Karpas-422 (cell line): ENCODE results near the gene LRRC74B. TPM values are rescaled to one million over a fixed set of nuclear protein-coding genes. Genes with fewer than 3 reads are reported as not detected.
"Not testable (repeated sequence)": the region's sequence is repeated elsewhere in the genome, so short reads cannot be mapped to it uniquely, and the experiment has no call there.

Experiments
- DNase-seq: peaks from one replicate; pipeline ENCODE4 v3.0.0-alpha.2; 2015
- H2AFZ ChIP-seq: fragments of 200-600 bp; sonication (generic); 2 replicates; pipeline ENCODE4 v1.6.1; 2014; ENCODE audit warnings: antibody characterized with exemption, low read length, mixed read lengths
- H3K27ac ChIP-seq: fragments of 200-600 bp; sonication (generic); 2 replicates; pipeline ENCODE4 v1.5.1; 2014; ENCODE audit warnings: mild to moderate bottlenecking, low read length, moderate library complexity
- H3K27me3 ChIP-seq: fragments of 200-600 bp; sonication (generic); 2 replicates; pipeline ENCODE4 v1.6.1; 2014; ENCODE audit warnings: low read length, mixed read lengths
- H3K36me3 ChIP-seq: fragments of 200-600 bp; sonication (generic); 2 replicates; pipeline ENCODE4 v1.6.1; 2014; ENCODE audit warnings: low read length, mixed read lengths; ENCODE audit not compliant: insufficient read depth
- H3K4me1 ChIP-seq: fragments of 200-600 bp; sonication (generic); 2 replicates; pipeline ENCODE4 v1.6.1; 2014; ENCODE audit warnings: mild to moderate bottlenecking, low read length, mixed read lengths
- H3K4me2 ChIP-seq: fragments of 200-600 bp; sonication (generic); 2 replicates; pipeline ENCODE4 v1.6.1; 2014; ENCODE audit warnings: low read length, low read depth, mild to moderate bottlenecking; ENCODE audit not compliant: poor library complexity, severe bottlenecking
- H3K4me3 ChIP-seq: fragments of 200-600 bp; sonication (generic); 2 replicates; pipeline ENCODE4 v1.5.1; 2014; ENCODE audit warnings: mild to moderate bottlenecking, antibody characterized with exemption, low read length, mixed read lengths
- H3K79me2 ChIP-seq: fragments of 200-600 bp; sonication (generic); 2 replicates; pipeline ENCODE4 v1.6.1; 2014; ENCODE audit warnings: mild to moderate bottlenecking, low read length, mixed read lengths
- H3K9ac ChIP-seq: fragments of 200-600 bp; sonication (generic); 2 replicates; pipeline ENCODE4 v1.6.0; 2014; ENCODE audit warnings: low read length
- H3K9me2 ChIP-seq: fragments of 200-600 bp; sonication (generic), shearing (Covaris generic); replicated peaks from 2 replicates; pipeline ENCODE4 v1.6.0; 2014; ENCODE audit warnings: mild to moderate bottlenecking, low read length, moderate library complexity; ENCODE audit not compliant: insufficient read depth
- H3K9me3 ChIP-seq: fragments of 300-700, 200-600 bp; sonication (generic); 2 replicates; pipeline ENCODE4 v1.6.1; 2014; ENCODE audit warnings: low read length, mixed read lengths
- H4K20me1 ChIP-seq: fragments of 200-600 bp; sonication (generic); 2 replicates; pipeline ENCODE4 v1.6.1; 2014; ENCODE audit warnings: mild to moderate bottlenecking, antibody characterized with exemption, low read length, low read depth; ENCODE audit not compliant: insufficient read depth
- total RNA-seq: library from RNA; depleted of rRNA; stranded (reverse); fragments of >200 nt; shearing (Covaris generic); gene quantifications from 2 replicates; pipeline ENCODE4 v1.2.3, GENCODE V29; 2014; ENCODE audit warnings: low replicate concordance

Gene LRRC74B
- total RNA-seq, 1 experiment from 2014 or later: not detected

DNA sequence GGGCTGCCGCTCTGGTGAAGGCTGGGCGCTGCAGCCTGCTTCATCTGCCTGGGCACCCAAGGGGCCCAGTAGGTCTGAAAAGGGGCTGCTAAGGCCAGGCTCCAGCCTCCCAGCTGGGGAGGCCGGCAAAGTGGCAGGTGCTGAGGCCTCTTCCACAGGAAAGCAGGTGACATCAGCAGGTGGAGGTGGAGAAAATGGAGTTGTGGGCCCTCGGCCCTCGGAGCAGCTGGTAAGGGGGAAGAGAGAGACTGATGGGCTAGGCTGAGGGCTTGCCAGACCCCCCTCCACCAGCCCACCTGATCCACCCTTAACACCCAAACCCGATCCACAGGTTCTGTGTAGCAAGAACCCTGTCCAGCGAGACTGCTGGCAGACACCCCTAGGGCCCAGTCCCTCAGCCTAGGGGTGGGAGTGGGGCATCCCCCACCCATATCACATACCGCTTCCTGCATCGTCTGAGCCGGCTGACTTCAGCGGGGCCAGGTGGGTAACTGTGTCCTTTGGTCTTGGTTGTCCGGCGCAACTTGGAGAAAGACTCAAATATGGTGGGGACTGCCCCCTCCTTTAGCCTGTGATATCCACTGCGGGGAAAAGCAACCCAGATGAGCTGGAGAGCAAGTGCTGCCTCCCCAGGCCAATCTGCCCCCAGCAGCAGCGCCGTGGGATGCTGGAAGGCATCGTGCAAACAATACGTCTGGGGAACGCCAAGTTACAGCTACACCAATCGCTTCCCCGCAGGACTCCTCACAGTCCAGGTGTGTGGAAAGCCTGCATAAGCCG is 45.3 kb upstream of the LRRC74B start:
- Histone ChIP-seq H3K4me1 (peaks cover 30% of the 10 kb centered on the region), H3K9me3 (no peaks in the 10 kb centered on the region), H3K9ac (peak overlapping the region; percentile 100), H3K27me3 (no peaks in the 10 kb centered on the region), H3K27ac (peak overlapping the region; percentile 100), H3K79me2 (peaks cover 32% of the 10 kb centered on the region), H2AFZ (no peak overlapping the region), H3K4me3 (peak overlapping the region; percentile 95), H3K36me3 (no peaks in the 10 kb centered on the region; the same call in 1 of the 2 replicates), H4K20me1 (peaks cover 3% of the 10 kb centered on the region; the same call in 1 of the 2 replicates), H3K9me2 (no peaks in the 10 kb centered on the region), H3K4me2 (peak overlapping the region; percentile 95)
- no peak for DNase-seq

DNA sequence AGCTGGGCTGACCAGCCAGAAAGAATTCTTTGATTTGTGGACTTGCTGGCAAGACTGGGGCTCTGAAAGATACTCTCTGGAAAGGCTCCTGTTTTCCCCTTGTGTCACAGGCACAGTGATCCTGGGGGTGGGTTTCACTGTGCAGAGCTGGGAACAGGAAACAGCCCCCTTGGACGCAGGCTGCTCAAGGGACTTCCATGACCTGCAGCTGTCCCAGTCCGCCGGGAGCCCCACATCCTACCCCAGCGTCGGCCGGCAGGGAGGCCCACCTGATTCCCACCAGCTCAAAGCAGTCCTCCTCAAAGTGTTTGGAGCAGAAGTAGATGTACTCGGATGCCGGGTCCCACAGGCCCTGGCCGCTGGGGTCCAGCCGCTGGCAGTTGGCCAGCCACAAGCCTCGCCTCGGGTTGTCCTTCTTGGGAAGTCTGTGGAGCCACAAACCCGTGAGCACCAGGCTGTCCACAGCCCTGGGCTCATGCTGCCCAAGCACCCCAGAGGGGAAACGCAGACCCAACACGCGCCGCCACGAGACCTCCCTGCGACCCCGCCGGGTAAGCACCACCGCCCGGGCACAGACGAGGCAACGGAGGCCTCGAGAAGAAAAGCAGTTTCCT is 44.7 kb upstream of the LRRC74B start:
- H3K27me3 ChIP-seq: no peaks in the 10 kb centered on the region
- no peaks in the 10 kb centered on the region for H3K9me2 ChIP-seq
- peaks cover 30% of the 10 kb centered on the region for H3K4me1 ChIP-seq
- H3K27ac ChIP-seq: peak overlapping the region; percentile 100
- H3K4me3 ChIP-seq: peak overlapping the region; percentile 95
- DNase-seq: no peak
- peak overlapping the region; percentile 95 for H3K4me2 ChIP-seq
- H3K36me3 ChIP-seq: no peaks in the 10 kb centered on the region; the same call in 1 of the 2 replicates
- H3K9me3 ChIP-seq: no peaks in the 10 kb centered on the region
- peak overlapping the region; percentile 100 for H3K9ac ChIP-seq
- peaks cover 3% of the 10 kb centered on the region; the same call in 1 of the 2 replicates for H4K20me1 ChIP-seq
- 0 out of 2 replicates have a peak overlapping the region, but pooled peaks have one; percentile 21 for H2AFZ ChIP-seq
- peaks cover 32% of the 10 kb centered on the region for H3K79me2 ChIP-seq

DNA sequence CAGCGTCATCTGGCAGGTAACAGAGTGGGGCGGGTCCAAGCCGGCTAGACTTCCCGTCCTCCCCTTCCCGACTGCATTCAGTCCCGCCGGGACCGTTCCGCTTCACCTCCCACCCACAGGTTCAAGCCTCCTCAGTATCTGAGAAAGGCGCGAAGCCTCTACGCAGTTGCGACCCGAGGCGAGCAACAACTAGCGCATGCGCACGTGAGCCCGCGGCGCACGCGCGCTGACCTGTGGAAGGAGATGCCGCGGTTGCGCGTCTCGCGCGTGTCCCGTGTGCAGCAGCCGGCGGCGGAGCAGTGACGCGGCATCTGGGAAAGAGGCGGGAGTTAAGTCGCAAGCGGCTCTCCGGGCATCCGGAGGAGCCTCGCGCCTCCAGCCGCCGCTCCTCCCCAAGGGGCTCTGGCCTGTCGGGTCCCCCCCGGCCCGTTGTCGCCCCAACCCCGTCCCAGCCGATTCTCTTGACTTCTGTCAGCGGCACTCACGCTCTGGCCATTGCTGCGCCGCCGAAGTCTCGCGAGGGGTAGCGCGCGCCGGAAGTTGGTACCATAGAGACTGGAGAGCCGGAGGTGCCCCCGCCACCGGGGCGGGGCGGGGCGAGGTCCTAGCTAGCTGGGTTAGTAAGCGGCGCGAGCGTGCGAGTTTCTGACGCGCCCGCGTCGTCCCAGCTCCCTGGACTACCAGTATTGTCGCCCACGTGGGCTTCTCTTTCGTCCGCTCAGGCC is 44.0 kb upstream of the LRRC74B start, which contains the start of gene THAP7:
Gene THAP7 (minus strand): TSS at position 518 of the 725 bp plus-strand sequence. CDS start 207 bp downstream, at position 311.
- Histone ChIP-seq H3K9me2 (no peaks in the 10 kb centered on the region), H3K27me3 (no peaks in the 10 kb centered on the region), H3K4me1 (peaks cover 30% of the 10 kb centered on the region), H2AFZ (peak within 1 kb of the TSS; percentile 80; the same call in 1 of the 2 replicates), H3K4me3 (peak within 1 kb of the TSS; percentile 95), H3K4me2 (peak within 1 kb of the TSS; percentile 95), H3K79me2 (peaks cover 32% of the 10 kb centered on the region), H3K9me3 (no peaks in the 10 kb centered on the region), H3K9ac (peak within 1 kb of the TSS; percentile 100), H3K36me3 (no peaks in the 10 kb centered on the region; the same call in 1 of the 2 replicates), H3K27ac (peak within 1 kb of the TSS; percentile 100), H4K20me1 (peaks cover 3% of the 10 kb centered on the region; the same call in 1 of the 2 replicates)
- peak; percentile 99 for DNase-seq

DNA sequence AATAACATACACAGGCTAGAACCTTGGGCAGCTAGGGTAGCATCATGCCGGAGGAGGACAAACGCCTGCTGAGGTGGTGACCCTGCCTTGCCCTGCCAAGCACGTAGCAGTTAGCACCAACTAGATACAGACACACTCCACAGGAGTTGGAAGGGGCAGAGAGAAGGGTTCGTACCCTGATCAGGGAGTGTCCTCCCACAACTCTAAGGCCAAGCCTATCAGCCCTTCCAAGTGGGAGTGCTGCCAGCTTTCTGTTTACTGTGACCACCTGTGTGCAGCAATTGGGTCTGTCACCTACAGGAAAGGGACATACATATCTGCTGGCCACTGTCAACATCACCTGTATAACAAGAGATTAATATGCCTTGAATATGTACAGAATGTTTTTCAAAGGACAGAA is 42.0 kb upstream of the LRRC74B start:
- H3K27ac ChIP-seq: peak overlapping the region; percentile 100; the same call in 1 of the 2 replicates
- no peaks in the 10 kb centered on the region for H3K36me3 ChIP-seq
- H3K9me2 ChIP-seq: no peaks in the 10 kb centered on the region
- peaks cover 3% of the 10 kb centered on the region; the same call in 1 of the 2 replicates for H4K20me1 ChIP-seq
- H3K27me3 ChIP-seq: no peaks in the 10 kb centered on the region
- 0 out of 2 replicates have a peak overlapping the region, but pooled peaks have one; percentile 100 for H3K9ac ChIP-seq
- peak overlapping the region; percentile 95 for H3K4me2 ChIP-seq
- H3K4me1 ChIP-seq: peaks cover 30% of the 10 kb centered on the region
- H3K4me3 ChIP-seq: peak overlapping the region; percentile 95; the same call in 1 of the 2 replicates
- H2AFZ ChIP-seq: no peak overlapping the region
- H3K9me3 ChIP-seq: no peaks in the 10 kb centered on the region
- DNase-seq: no peak
- H3K79me2 ChIP-seq: peaks cover 32% of the 10 kb centered on the region

DNA sequence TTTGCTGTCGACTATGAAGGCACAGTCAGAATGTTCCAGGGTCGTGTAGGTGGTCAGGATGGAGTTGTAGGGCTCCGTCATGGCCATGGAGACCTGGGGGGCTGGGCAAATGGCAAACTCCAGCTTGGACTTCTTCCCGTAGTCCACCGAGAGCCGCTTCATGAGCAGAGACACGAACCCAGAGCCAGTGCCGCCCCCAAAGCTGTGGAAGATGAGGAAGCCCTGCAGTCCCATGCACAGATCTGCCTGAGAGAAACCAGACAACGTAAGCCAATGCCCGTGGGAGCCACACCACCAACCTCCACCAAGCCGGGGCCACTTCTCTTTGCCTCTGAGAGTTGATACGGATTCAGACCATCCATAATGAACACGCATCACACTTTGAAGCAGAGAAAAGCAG is 36.5 kb upstream of the LRRC74B start:
- not testable (repeated sequence) for H3K27ac ChIP-seq, H3K9me3 ChIP-seq, H3K4me3 ChIP-seq, H4K20me1 ChIP-seq, H3K4me2 ChIP-seq, H3K79me2 ChIP-seq, H2AFZ ChIP-seq, H3K36me3 ChIP-seq, H3K4me1 ChIP-seq, H3K27me3 ChIP-seq, H3K9me2 ChIP-seq, DNase-seq, H3K9ac ChIP-seq

DNA sequence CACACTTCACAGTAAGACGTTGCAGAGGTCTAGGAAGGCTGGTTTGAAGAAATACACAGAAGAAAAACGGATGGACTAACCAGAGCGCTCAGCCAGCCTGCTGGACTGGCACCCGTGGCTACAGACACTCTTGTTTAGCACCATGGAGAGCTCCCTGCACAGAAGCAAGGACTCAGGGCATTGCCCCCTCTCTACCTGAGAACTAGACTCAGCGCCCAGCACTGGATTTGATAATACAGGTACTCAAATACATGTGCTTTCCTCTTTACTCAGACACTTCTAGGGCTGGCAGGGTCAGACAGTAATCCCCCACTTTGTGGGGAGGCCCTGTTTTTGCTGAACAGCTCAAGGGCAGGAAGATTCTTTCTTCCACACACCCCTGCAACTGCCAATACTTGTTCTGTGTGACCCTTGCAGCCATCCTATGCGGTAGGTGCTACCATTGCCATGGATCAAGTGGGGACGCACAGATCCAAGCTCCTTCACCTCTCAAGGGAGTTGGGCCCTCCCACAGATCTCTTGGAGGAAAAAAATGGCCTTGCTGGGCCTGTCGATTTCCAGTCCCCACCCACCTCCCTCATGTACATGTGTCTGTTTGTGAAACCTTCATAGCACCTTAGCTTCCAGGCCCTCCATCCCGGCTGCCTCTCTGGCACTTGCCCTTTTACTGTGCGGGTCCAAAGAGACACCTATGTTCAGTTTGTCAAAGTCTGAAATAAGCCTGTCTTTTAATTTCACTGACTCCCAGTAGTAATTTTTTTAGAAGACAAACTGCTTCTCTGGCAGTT is 35.9 kb upstream of the LRRC74B start:
- DNase-seq: peak; percentile 88
- no peaks in the 10 kb centered on the region for H3K27me3 ChIP-seq

DNA sequence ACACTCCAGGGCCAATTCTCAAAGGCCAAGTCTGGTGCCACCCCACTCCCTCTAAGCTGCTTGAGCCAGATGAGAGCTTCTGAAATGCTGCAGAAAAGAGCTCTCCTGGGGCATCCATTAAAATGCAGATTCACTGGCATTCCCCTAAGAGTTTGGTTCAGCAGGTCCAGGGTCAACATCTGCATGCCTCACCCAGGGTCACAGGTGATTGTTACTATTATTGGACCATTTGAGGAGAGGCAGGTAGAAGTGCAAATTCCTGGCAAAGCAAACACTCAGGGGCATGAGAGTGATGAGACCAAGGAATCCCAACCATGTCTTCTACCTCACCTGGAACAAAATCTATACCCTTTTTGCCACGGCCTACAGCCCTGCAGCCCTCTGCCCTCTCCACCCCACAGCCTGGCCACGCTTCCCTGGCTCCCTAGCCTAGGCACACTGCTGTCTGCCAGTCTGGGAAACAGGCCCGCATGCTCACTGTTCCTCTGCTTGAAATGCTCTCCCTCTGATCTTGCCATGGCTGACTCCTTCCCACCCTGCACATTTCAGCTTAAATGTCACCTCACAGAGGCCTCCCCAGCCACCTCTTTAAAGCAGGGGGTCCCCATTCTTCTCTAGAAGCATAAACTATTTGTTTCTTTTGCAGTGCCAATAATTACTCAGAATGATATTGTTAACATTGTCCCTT is 35.2 kb upstream of the LRRC74B start:
- no peaks in the 10 kb centered on the region for H3K36me3 ChIP-seq
- no peak overlapping the region for H2AFZ ChIP-seq
- H3K4me2 ChIP-seq: no peak overlapping the region
- H3K4me3 ChIP-seq: no peak overlapping the region
- no peak overlapping the region for H3K27ac ChIP-seq
- H3K9ac ChIP-seq: no peak overlapping the region
- H4K20me1 ChIP-seq: no peaks in the 10 kb centered on the region
- H3K9me3 ChIP-seq: no peaks in the 10 kb centered on the region
- DNase-seq: no peak
- H3K27me3 ChIP-seq: no peaks in the 10 kb centered on the region
- H3K9me2 ChIP-seq: no peaks in the 10 kb centered on the region
- H3K79me2 ChIP-seq: no peaks in the 10 kb centered on the region
- H3K4me1 ChIP-seq: peaks cover 23% of the 10 kb centered on the region

More for the DNA sequence above, 35.9 kb upstream of the LRRC74B start:
- H2AFZ ChIP-seq: no peak overlapping the region
- H4K20me1 ChIP-seq: no peaks in the 10 kb centered on the region
- no peak overlapping the region for H3K4me2 ChIP-seq
- peaks cover 16% of the 10 kb centered on the region for H3K4me1 ChIP-seq
- H3K36me3 ChIP-seq: no peaks in the 10 kb centered on the region
- no peaks in the 10 kb centered on the region for H3K9me3 ChIP-seq
- H3K4me3 ChIP-seq: no peak overlapping the region
- no peaks in the 10 kb centered on the region for H3K9me2 ChIP-seq
- no peak overlapping the region for H3K27ac ChIP-seq
- no peak overlapping the region for H3K9ac ChIP-seq
- no peaks in the 10 kb centered on the region for H3K79me2 ChIP-seq
